Measurements from ENCODE around the gene SOD1.

- TF ChIP-seq CTCF (conservative IDR thresholded peaks at IDR 0.05; ENCODE audit: low read depth, low read length) (no peak), EZH2 (IDR thresholded peaks at IDR 0.05; ENCODE audit: borderline replicate concordance, low read depth, low read length, poor library complexity, severe bottlenecking) (no peak)
Observed at GRCh38 chr21:31682620-31683019, 23.1 kb downstream of the SOD1 start.

Data from A673 (cell line).